ENCODE measurements around the gene EPB41L3.

DNA sequence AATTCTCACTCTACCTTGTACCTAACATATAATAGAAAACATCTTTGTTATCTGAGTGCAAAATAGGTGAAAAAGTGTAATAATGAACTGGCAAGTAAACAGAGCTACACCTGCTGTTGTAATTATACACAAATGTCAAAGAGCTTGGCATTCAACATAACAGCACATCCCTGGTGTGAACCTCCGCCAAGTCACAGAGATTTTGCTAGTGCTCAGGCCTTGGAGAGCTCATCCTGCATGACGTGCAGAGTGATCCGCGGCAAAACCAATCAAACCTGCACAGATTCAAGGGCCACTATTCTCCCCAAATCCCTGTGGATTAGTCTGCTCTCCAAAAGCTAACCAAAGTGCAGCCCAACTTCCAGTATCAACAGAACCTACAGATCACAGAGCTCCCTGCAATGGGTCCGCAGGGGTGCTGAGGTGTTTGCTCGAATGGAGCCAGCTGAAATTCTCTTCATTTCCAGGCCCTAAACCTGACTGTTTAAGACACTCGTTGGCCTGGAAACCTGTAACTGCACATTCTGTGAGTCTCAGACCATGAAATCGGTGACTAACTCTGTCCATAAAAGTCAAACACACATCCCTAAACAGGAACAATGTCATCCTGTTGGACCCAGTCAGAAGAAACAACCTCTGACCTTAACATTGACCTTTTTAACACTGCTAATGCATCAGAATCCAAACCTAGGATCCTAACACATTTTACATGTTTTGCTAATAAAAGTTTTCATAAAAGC, 111.8 kb downstream of the EPB41L3 start:
- no peak for TF ChIP-seq EZH2phosphoT487 (IDR thresholded peaks at IDR 0.05; ENCODE audit: insufficient read depth, low read depth)
- no peak for TF ChIP-seq EZH2 (IDR thresholded peaks at IDR 0.05; ENCODE audit: insufficient read depth, poor library complexity, severe bottlenecking)

Measured in GM23248 (cell line).